CD1c-positive myeloid dendritic cell (primary cell): ENCODE results near the gene C16orf96.

Experiments used
- DNase-seq: peaks from one replicate; pipeline ENCODE4 v3.0.0-alpha.2; 2016; ENCODE audit errors: extremely low spot score

C16orf96 gene

GRCh38 chr16:4646773-4647643 is 90.9 kb downstream of the C16orf96 start:
- DNase-seq: no peak

GRCh38 chr16:4647644-4647980 is 91.5 kb downstream of the C16orf96 start:
- DNase-seq: no peak

- no peak for DNase-seq
Measured at GRCh38 chr16:4648917-4649316, 92.8 kb downstream of the C16orf96 start.

- DNase-seq: no peak
Measured at GRCh38 chr16:4649744-4650442, 93.8 kb downstream of the C16orf96 start.
